H9 (cell line): ENCODE data around the gene BPIFA1. TPM values are rescaled to one million over a fixed set of nuclear protein-coding genes. Genes with fewer than 3 reads are reported as not detected.

Source experiments
- DNase-seq: peaks from one replicate; pipeline ENCODE4 v3.0.0-alpha.2; 2017
- H2AFZ ChIP-seq: one replicate; pipeline ENCODE4 v1.6.1; 2013; ENCODE audit warnings: mild to moderate bottlenecking, low read length, control low read depth, moderate library complexity
- H2AK5ac ChIP-seq: 2 replicates; pipeline ENCODE4 v1.6.1; 2013; ENCODE audit warnings: low read length, control low read depth, mixed read lengths; ENCODE audit not compliant: insufficient read length
- H2BK120ac ChIP-seq: one replicate; pipeline ENCODE4 v1.6.1; 2013; ENCODE audit warnings: low read depth, mild to moderate bottlenecking, low read length, control low read depth, inconsistent platforms; ENCODE audit not compliant: poor library complexity, severe bottlenecking
- H2BK12ac ChIP-seq: 2 replicates; pipeline ENCODE4 v1.6.1; 2013; ENCODE audit warnings: low read length, control low read depth, mixed read lengths, low read depth; ENCODE audit not compliant: insufficient read length
- H2BK15ac ChIP-seq: 2 replicates; pipeline ENCODE4 v1.6.1; 2013; ENCODE audit warnings: low read depth, low read length, control low read depth
- H2BK20ac ChIP-seq: one replicate; pipeline ENCODE4 v1.6.1; 2013; ENCODE audit warnings: low read depth, mild to moderate bottlenecking, low read length, control low read depth, inconsistent platforms; ENCODE audit not compliant: poor library complexity, severe bottlenecking
- H2BK5ac ChIP-seq: 2 replicates; pipeline ENCODE4 v1.6.1; 2013; ENCODE audit warnings: low read length, control low read depth, mixed read lengths; ENCODE audit not compliant: insufficient read length
- H3K14ac ChIP-seq: 2 replicates; pipeline ENCODE4 v1.6.1; 2013; ENCODE audit warnings: low read length, control low read depth; ENCODE audit not compliant: insufficient read depth
- H3K18ac ChIP-seq: 2 replicates; pipeline ENCODE4 v1.6.1; 2013; ENCODE audit warnings: low read depth, mild to moderate bottlenecking, mixed read lengths, low read length, control low read depth; ENCODE audit not compliant: insufficient read length
- H3K23ac ChIP-seq: 2 replicates; pipeline ENCODE4 v1.6.1; 2013; ENCODE audit warnings: low read length, control low read depth, mixed read lengths, low read depth; ENCODE audit not compliant: insufficient read length
- H3K23me2 ChIP-seq: 2 replicates; pipeline ENCODE4 v1.6.1; 2013; ENCODE audit warnings: low read depth, mild to moderate bottlenecking, mixed read lengths, low read length, control low read depth; ENCODE audit not compliant: insufficient read length, poor library complexity, severe bottlenecking
- H3K27ac ChIP-seq: 2 replicates; pipeline ENCODE4 v1.5.1; 2013; ENCODE audit warnings: low read length, control low read depth, mixed read lengths, low read depth; ENCODE audit not compliant: insufficient read length
- H3K27me3 ChIP-seq: 2 replicates; pipeline ENCODE4 v1.6.1; 2013; ENCODE audit warnings: low read length, control low read depth, inconsistent platforms; ENCODE audit not compliant: insufficient read depth
- H3K4ac ChIP-seq: 2 replicates; pipeline ENCODE4 v1.6.1; 2013; ENCODE audit warnings: low read depth, mild to moderate bottlenecking, control low read depth, inconsistent platforms, low read length, moderate library complexity
- H3K4me1 ChIP-seq: 2 replicates; pipeline ENCODE4 v1.6.1; 2013; ENCODE audit warnings: low read length, control low read depth, inconsistent platforms; ENCODE audit not compliant: insufficient read depth
- H3K4me2 ChIP-seq: 2 replicates; pipeline ENCODE4 v1.6.1; 2013; ENCODE audit warnings: low read length, control low read depth, mixed read lengths; ENCODE audit not compliant: insufficient read length, insufficient read depth
- H3K56ac ChIP-seq: 2 replicates; pipeline ENCODE4 v1.6.1; 2013; ENCODE audit warnings: low read depth, mild to moderate bottlenecking, mixed read lengths, low read length, control low read depth; ENCODE audit not compliant: insufficient read length
- H3K79me1 ChIP-seq: 2 replicates; pipeline ENCODE4 v1.6.1; 2013; ENCODE audit warnings: low read depth, mild to moderate bottlenecking, moderate library complexity, low read length, control low read depth, inconsistent platforms; ENCODE audit not compliant: insufficient read depth, poor library complexity, severe bottlenecking
- H3K79me2 ChIP-seq: 2 replicates; pipeline ENCODE4 v1.6.1; 2013; ENCODE audit warnings: low read length, control low read depth, inconsistent platforms; ENCODE audit not compliant: insufficient read depth
- H3K9ac ChIP-seq: 2 replicates; pipeline ENCODE4 v1.6.1; 2013; ENCODE audit warnings: low read length, control low read depth, mixed read lengths; ENCODE audit not compliant: insufficient read length; ENCODE audit errors: extremely low read depth
- H3K9me3 ChIP-seq: one replicate; pipeline ENCODE4 v1.6.1; 2013; ENCODE audit warnings: low read depth, low read length, inconsistent platforms; ENCODE audit not compliant: control insufficient read depth
- H3T11ph ChIP-seq: one replicate; pipeline ENCODE4 v1.6.1; 2013; ENCODE audit warnings: mild to moderate bottlenecking, low read length, control low read depth, inconsistent platforms
- H4K20me1 ChIP-seq: one replicate; pipeline ENCODE4 v1.6.1; 2013; ENCODE audit not compliant: control insufficient read depth, insufficient read length, insufficient read depth
- H4K5ac ChIP-seq: 2 replicates; pipeline ENCODE4 v1.6.1; 2013; ENCODE audit warnings: low read depth, mild to moderate bottlenecking, mixed read lengths, low read length, control low read depth; ENCODE audit not compliant: insufficient read length
- H4K8ac ChIP-seq: replicated peaks from 2 replicates; pipeline ENCODE4 v1.6.1; 2013; ENCODE audit warnings: low read length, control low read depth, mixed read lengths, low read depth; ENCODE audit not compliant: insufficient read length
- H4K91ac ChIP-seq: 2 replicates; pipeline ENCODE4 v1.6.1; 2013; ENCODE audit warnings: low read depth, mild to moderate bottlenecking, moderate library complexity, mixed read lengths, low read length, control low read depth; ENCODE audit not compliant: insufficient read length
- H3K27ac Mint-ChIP-seq, 3 experiments: 2 replicates in 2 of 3; 3 replicates in 1 of 3; pipeline ENCODE4 v1.8.0; 2020 to 2021; ENCODE audit warnings: mixed read lengths in 3 of 3, mild to moderate bottlenecking in 1 of 3, moderate library complexity in 1 of 3
- H3K27me3 Mint-ChIP-seq: 2 replicates; pipeline ENCODE4 v1.8.0; 2021; ENCODE audit warnings: low read depth, mild to moderate bottlenecking, moderate library complexity, mixed read lengths
- H3K36me3 Mint-ChIP-seq, 3 experiments: 2 replicates in 2 of 3; 3 replicates in 1 of 3; pipeline ENCODE4 v1.8.0; 2020 to 2021; ENCODE audit warnings: low read depth in 3 of 3, mixed read lengths in 3 of 3; ENCODE audit not compliant: insufficient read depth in 1 of 3
- H3K4me1 Mint-ChIP-seq, 2 experiments: 2 replicates each; pipeline ENCODE4 v1.8.0; 2020; ENCODE audit warnings: mixed read lengths in 2 of 2
- H3K4me3 Mint-ChIP-seq, 2 experiments: 2 replicates in 1 of 2; 3 replicates in 1 of 2; pipeline ENCODE4 v1.8.0; 2020 to 2021; ENCODE audit warnings: mild to moderate bottlenecking in 2 of 2, mixed read lengths in 2 of 2, moderate library complexity in 1 of 2
- H3K9me3 Mint-ChIP-seq, 2 experiments: 2 replicates in 1 of 2; 3 replicates in 1 of 2; pipeline ENCODE4 v1.8.0; 2020; ENCODE audit warnings: mild to moderate bottlenecking in 2 of 2, mixed read lengths in 2 of 2, moderate library complexity in 1 of 2
- CTCF ChIP-seq: fragments of 200-600 bp; sonication (generic); conservative IDR thresholded peaks from 3 replicates; pipeline ENCODE4 v1.8.0; 2021; ENCODE audit warnings: antibody characterized with exemption, mild to moderate bottlenecking
- WGBS: extraction: QIAGEN DNeasy Blood & Tissue Kit; methylation state at CpG from one replicate; pipeline ENCODE4 v1.1.7; 2013; ENCODE audit warnings: missing lambda C conversion rate, low lambda C conversion rate, mixed read lengths; ENCODE audit not compliant: insufficient read length; ENCODE audit errors: extremely low coverage; 5-methylcytosine and 5-hydroxymethylcytosine counted together
- total RNA-seq: library from RNA; stranded (reverse); gene quantifications from 2 replicates; pipeline ENCODE4 v1.2.1, GENCODE V29; 2021

BPIFA1 gene
- total RNA-seq, 1 experiment from 2014 or later = not detected

- Histone ChIP-seq H3K9ac (no peak overlapping the region), H3K27ac (no peak overlapping the region), H3K14ac (no peak overlapping the region), H3K79me2 (no peaks in the 10 kb centered on the region), H4K5ac (no peak overlapping the region), H3K23me2 (no peaks in the 10 kb centered on the region), H2AK5ac (no peak overlapping the region), H4K20me1 (no peaks in the 10 kb centered on the region), H3K23ac (no peak overlapping the region), H2BK120ac (no peak overlapping the region), H3K79me1 (no peaks in the 10 kb centered on the region), H2BK15ac (no peak overlapping the region), H4K91ac (no peak overlapping the region), H3K27me3 (no peaks in the 10 kb centered on the region), H2BK5ac (no peak overlapping the region), H2BK12ac (no peak overlapping the region), H3K56ac (no peak overlapping the region), H3K4me1 (no peaks in the 10 kb centered on the region), H3K18ac (no peak overlapping the region), H3K9me3 (no peaks in the 10 kb centered on the region), H3K4ac (no peak overlapping the region), H3K4me2 (no peak overlapping the region), H4K8ac (no peak overlapping the region), H2BK20ac (no peak overlapping the region), H2AFZ (no peak overlapping the region), H3T11ph (no peak overlapping the region)
- H3K36me3 Mint-ChIP-seq = peaks cover 4 to 8% (median 6%) of the 10 kb centered on the region in 3 experiments; a peak in 5 of 7 replicates
- peaks cover 3 to 9% of the 10 kb centered on the region in 2 experiments for H3K9me3 Mint-ChIP-seq
- H3K27ac Mint-ChIP-seq = peak overlapping the region in 1 of 3 experiments; percentile 37; a peak in 1 of 7 replicates
- H3K27me3 Mint-ChIP-seq = peaks cover 13% of the 10 kb centered on the region
- DNase-seq = no peak
- no CpG with 5 or more reads among the region's 9 CpGs for WGBS
- peaks cover 3 to 6% of the 10 kb centered on the region in 2 experiments; a peak in 3 of 4 replicates for H3K4me1 Mint-ChIP-seq
- no peak for TF ChIP-seq CTCF
- H3K4me3 Mint-ChIP-seq = no peak overlapping the region
Observed at GRCh38 chr20:33188421-33188820, 47.4 kb upstream of the BPIFA1 start.
